Colonic mucosa (tissue), 4 donors: ENCODE measurements around the gene MIPOL1. TPM values are rescaled to one million over a fixed set of nuclear protein-coding genes. Genes with fewer than 3 reads are reported as not detected.
"Not testable (repeated sequence)": the region's sequence is repeated elsewhere in the genome, so short reads cannot be mapped to it uniquely, and the experiment has no call there.

Experiments
- DNase-seq: peaks from one replicate; pipeline ENCODE4 v3.0.0-alpha.2; 2020
- H3K27ac ChIP-seq: fragments of 200-600 bp; one replicate; pipeline ENCODE4 v1.8.0; 2021
- H3K27me3 ChIP-seq: fragments of 200-600 bp; one replicate; pipeline ENCODE4 v1.8.0; 2021
- H3K36me3 ChIP-seq: fragments of 200-600 bp; one replicate; pipeline ENCODE4 v1.8.0; 2021
- H3K4me1 ChIP-seq: fragments of 200-600 bp; one replicate; pipeline ENCODE4 v1.8.0; 2021; ENCODE audit warnings: mild to moderate bottlenecking
- H3K4me3 ChIP-seq: fragments of 200-600 bp; one replicate; pipeline ENCODE4 v1.8.0; 2021
- H3K9ac ChIP-seq, 2 donors: one replicate each; pipeline ENCODE4 v1.7.0; 2013; ENCODE audit warnings: control low read depth in 2 of 2, low read depth in 2 of 2, low read length in 2 of 2
- H3K9me3 ChIP-seq: fragments of 200-600 bp; one replicate; pipeline ENCODE4 v1.8.0; 2021
- CTCF ChIP-seq: fragments of 200-600 bp; IDR thresholded peaks from one replicate; pipeline ENCODE4 v1.8.0; 2022; ENCODE audit warnings: antibody characterized with exemption, mild to moderate bottlenecking
- intact Hi-C: fragments of 100-400 bp; cut with DNase I; formaldehyde crosslinking; loops from one replicate; pipeline ENCODE4 v1.14.1; 2022
- total RNA-seq, 2 donors: library from RNA; stranded (reverse); fragmentation: NEBNext Ultra II Directional in 1 of 2; extraction: Animal tissue kit (Norgen Biotek cat#: 25700) in 1 of 2; gene quantifications; one replicate each; pipeline ENCODE4 v1.2.1, GENCODE V29; 2021
- donor health status: healthy.
- donor health status: DM: no; HTN: no; CAD: no.
- donor health status: DM: no; HTN: no; CAD: no.

Gene MIPOL1
- total RNA-seq, 2 donors from 2014 or later = 4.9 to 7.7 TPM

DNA sequence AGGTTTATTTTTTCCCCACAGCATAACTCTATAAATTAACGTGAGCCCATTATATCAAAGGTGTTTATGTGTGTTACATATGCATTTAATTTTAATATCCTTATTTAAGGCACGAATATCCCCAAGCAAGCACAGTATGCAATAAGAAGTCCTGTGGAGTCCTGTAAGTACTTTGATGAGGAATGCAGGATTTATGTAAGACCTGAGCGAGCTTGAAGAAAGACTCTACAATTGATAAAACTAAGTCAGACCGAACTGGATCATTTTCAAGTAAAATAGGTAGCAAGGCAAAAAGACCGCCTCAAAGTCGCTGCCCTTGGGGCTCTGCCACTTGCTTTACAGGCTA is 26.1 kb upstream of the MIPOL1 start:
- no peaks in the 10 kb centered on the region for H3K4me1 ChIP-seq
- H3K4me3 ChIP-seq = peak overlapping the region; percentile 53
- H3K36me3 ChIP-seq = no peaks in the 10 kb centered on the region
- peak overlapping the region in 1 of 2 donors; percentile 89 for H3K9ac ChIP-seq
- H3K27ac ChIP-seq = no peak overlapping the region
- intact Hi-C loops = no loop called here
- TF ChIP-seq CTCF = no peak
- no peaks in the 10 kb centered on the region for H3K27me3 ChIP-seq
- DNase-seq = no peak
- no peaks in the 10 kb centered on the region for H3K9me3 ChIP-seq

- no peaks in the 10 kb centered on the region for H3K27me3 ChIP-seq
- H3K4me1 ChIP-seq = no peaks in the 10 kb centered on the region
- peak within 1 kb of the TSS; percentile 53 for H3K4me3 ChIP-seq
- H3K9ac ChIP-seq = peak within 1 kb of the TSS; percentile 75 to 89
- DNase-seq = peak; percentile 74
- H3K36me3 ChIP-seq = no peaks in the 10 kb centered on the region
- no peaks in the 10 kb centered on the region for H3K9me3 ChIP-seq
- intact Hi-C loops = no loop called here
- TF ChIP-seq CTCF = no peak
- peak within 1 kb of the TSS; percentile 62 for H3K27ac ChIP-seq
Observed at GRCh38 chr14:37172024-37172869, 25.5 kb upstream of the MIPOL1 start, which contains the start of gene SLC25A21. Gene SLC25A21 (minus strand): TSS chr14:37172606.

DNA sequence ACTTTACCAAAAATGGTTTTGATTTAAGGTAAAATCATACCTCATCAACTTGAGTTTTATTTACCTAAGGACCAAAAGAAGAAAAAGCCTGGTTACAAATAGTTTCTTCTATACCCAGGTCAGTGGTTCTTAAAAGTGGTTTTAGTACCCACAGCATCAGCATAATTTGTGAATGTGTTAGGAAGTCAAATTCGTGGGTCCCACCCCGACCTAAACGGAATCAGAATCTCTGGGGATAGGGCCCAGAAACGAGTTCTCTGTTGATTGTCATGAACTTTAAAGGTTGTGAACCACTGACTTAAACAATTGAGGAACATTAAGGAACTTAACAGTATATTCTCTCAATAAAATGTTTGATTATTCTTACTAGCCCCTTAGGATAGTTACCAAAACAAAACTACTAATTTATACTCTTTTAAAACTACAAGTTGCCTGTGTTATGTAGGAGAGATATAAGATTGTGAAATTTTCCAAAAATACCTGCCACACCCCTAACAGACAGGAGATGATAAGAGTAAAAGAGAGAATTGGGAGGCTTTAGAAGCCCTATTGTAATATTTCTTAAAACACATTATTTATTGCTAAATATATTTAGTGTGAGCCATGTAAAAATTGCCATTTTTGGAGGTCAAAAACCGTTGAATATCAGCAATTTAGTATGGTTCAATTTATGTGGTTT is 24.7 kb upstream of the MIPOL1 start:
- no peak for DNase-seq
- no peaks in the 10 kb centered on the region for H3K27me3 ChIP-seq
- intact Hi-C loops = no loop called here
- H3K4me1 ChIP-seq = no peaks in the 10 kb centered on the region
- H3K4me3 ChIP-seq = peak overlapping the region; percentile 53
- H3K9me3 ChIP-seq = no peaks in the 10 kb centered on the region
- H3K9ac ChIP-seq = peak overlapping the region in 1 of 2 donors; percentile 89
- no peak for TF ChIP-seq CTCF
- no peaks in the 10 kb centered on the region for H3K36me3 ChIP-seq
- H3K27ac ChIP-seq = no peak overlapping the region

DNA sequence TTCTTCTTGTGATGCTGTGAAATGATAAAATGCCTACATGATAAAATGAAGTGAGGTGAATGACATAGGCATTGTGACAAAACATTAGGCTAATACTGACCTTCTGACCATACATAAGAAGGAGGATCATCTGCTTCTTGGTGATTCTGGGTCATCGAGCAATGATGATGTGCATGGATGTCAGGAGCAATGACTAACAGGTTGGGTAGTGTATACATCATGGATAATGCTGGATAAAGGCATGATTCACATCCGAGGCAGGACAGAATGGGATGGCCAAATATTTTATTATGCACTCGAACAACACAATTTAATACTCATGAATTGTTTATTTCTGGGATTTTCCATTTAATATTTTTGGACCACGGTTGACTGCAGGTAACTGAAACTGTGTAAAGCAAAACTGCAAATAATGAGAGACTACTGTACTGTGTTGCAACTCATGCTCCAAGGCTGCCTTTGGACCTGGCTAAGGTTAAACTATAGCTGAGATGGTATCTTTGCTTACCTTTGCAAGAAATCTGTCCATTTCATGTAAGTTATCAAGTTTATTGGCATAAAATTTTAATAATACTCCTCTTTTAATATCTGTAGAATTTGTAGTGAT is 17.7 kb upstream of the MIPOL1 start:
- intact Hi-C loops = no loop called here
- H3K9me3 ChIP-seq = no peaks in the 10 kb centered on the region
- H3K4me1 ChIP-seq = no peaks in the 10 kb centered on the region
- no peak overlapping the region for H3K9ac ChIP-seq
- no peak overlapping the region for H3K4me3 ChIP-seq
- no peaks in the 10 kb centered on the region for H3K36me3 ChIP-seq
- DNase-seq = no peak
- H3K27ac ChIP-seq = no peak overlapping the region
- TF ChIP-seq CTCF = no peak
- H3K27me3 ChIP-seq = no peaks in the 10 kb centered on the region

DNA sequence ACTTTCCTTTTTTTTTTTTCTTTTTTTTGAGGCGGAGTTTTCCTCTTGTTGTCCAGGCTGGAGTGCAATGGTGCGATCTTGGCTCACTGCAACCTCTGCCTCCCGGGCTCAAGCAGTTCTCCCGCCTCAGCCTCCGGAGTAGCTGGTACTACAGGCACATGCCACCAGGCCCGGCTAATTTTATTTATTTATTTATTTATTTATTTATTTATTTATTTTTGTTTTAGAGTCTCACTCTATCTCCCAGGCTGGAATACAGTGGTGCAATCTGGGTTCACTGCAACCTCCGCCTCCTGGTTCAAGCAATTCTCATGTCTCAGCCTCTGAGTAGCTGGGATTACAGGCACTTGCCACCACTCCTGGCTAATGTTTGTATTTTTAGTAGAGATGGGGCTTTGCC is 16.9 kb upstream of the MIPOL1 start:
- intact Hi-C loops, H3K4me3 ChIP-seq, H3K36me3 ChIP-seq, H3K9me3 ChIP-seq, H3K4me1 ChIP-seq, H3K27me3 ChIP-seq, H3K9ac ChIP-seq, H3K27ac ChIP-seq, DNase-seq: not testable (repeated sequence)
